DOHH2 (cell line): ENCODE measurements around the gene ORAI3.

Source experiments
- CTCF ChIP-seq: fragments of 200-600 bp; sonication (generic); IDR thresholded peaks from one replicate; pipeline ENCODE4 v1.5.1; 2014; ENCODE audit warnings: antibody characterized with exemption, mild to moderate bottlenecking, low read depth, low read length; ENCODE audit not compliant: poor library complexity, severe bottlenecking
- EZH2phosphoT487 ChIP-seq: fragments of 200-600 bp; sonication (generic); IDR thresholded peaks from 2 replicates; pipeline ENCODE4 v1.6.1; 2017; ENCODE audit warnings: borderline replicate concordance, mild to moderate bottlenecking, antibody characterized with exemption, low read length, moderate library complexity, mixed read lengths

- TF ChIP-seq EZH2phosphoT487 (no peak), CTCF (no peak)
These were observed 9.6 kb downstream of the ORAI3 start for GRCh38 chr16:30958175-30959079.
